Omental fat pad (tissue), 4 donors: Measurements from ENCODE around the gene TIGD1. TPM values are rescaled to one million over a fixed set of nuclear protein-coding genes. Genes with fewer than 3 reads are reported as not detected.

Source experiments
- ATAC-seq: fragments of 150-250 bp; one replicate; pipeline ENCODE4 v1.9.1; 2016; ENCODE audit warnings: mild to moderate bottlenecking, moderate library complexity; ENCODE audit not compliant: low FRiP score
- DNase-seq: peaks from one replicate; pipeline ENCODE4 v3.0.0-alpha.2; 2019; ENCODE audit warnings: low spot score
- total RNA-seq, 4 donors: library from RNA; depleted of rRNA; stranded (reverse); fragments of >200 nt; gene quantifications; one replicate each; pipeline ENCODE4 v1.1.0, GENCODE V29; 2016
- TF ChIP-seq, protein P1 (sequence below), 3 donors: fragments of 450-650 bp; IDR thresholded peaks; one replicate each; pipeline ENCODE4 v1.5.1; 2016 to 2017; ENCODE audit warnings: antibody characterized with exemption in 3 of 3, mild to moderate bottlenecking in 3 of 3, moderate library complexity in 2 of 3

TIGD1 gene
- total RNA-seq, 4 donors from 2014 or later, result 1.5 to 3.8 (median 2.4) TPM

DNA sequence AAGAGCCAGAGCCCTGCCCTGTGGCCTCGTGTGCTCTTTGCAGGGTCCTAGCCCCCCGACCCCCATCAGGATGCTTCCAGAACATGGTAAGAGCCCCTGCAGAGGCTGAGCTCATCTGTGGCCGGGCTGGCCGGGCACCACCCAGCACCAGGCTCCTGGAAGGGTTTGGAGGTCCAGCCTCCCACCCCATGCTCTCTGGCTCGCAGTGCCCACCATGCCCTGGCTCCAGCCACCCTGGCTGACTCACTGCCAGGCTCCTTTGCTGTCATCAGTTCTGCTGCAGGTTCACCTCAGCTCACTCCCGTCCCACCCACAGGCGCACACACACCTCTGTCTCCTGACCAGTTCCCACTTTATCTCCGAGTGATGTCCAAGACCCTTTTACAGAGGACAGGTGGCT is 37.7 kb upstream of the TIGD1 start:
- no peak for DNase-seq
- no peak for ATAC-seq
- TF ChIP-seq, protein P1, sequence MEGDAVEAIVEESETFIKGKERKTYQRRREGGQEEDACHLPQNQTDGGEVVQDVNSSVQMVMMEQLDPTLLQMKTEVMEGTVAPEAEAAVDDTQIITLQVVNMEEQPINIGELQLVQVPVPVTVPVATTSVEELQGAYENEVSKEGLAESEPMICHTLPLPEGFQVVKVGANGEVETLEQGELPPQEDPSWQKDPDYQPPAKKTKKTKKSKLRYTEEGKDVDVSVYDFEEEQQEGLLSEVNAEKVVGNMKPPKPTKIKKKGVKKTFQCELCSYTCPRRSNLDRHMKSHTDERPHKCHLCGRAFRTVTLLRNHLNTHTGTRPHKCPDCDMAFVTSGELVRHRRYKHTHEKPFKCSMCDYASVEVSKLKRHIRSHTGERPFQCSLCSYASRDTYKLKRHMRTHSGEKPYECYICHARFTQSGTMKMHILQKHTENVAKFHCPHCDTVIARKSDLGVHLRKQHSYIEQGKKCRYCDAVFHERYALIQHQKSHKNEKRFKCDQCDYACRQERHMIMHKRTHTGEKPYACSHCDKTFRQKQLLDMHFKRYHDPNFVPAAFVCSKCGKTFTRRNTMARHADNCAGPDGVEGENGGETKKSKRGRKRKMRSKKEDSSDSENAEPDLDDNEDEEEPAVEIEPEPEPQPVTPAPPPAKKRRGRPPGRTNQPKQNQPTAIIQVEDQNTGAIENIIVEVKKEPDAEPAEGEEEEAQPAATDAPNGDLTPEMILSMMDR (IDR thresholded peaks at IDR 0.05), result no peak

DNA sequence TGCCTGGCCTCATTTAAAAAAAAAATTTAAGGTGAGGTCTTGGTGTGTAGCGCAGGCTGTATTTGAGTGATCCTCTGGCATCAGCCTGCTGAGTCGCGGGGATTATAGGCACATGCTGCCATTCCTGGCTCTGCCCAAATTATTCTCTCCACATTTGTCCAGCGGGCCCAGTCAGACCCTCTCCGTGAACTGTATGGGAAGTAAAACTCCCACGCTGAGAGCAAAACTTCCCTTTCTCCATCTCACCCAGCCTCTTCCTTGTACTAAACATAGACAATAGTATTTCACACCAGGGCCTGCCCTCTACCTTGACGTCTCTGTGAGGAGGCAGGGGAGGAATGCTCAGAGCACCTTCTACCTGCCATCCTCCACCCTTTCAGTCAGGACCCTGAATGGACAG is 37.2 kb upstream of the TIGD1 start:
- TF ChIP-seq, protein P1 (IDR thresholded peaks at IDR 0.05), result no peak
- no peak for ATAC-seq
- no peak for DNase-seq

- TF ChIP-seq, protein P1 (IDR thresholded peaks at IDR 0.05), result no peak
- no peak for DNase-seq
- ATAC-seq, result no peak
Measured at GRCh38 chr2:232586943-232587505, 36.7 kb upstream of the TIGD1 start.

DNA sequence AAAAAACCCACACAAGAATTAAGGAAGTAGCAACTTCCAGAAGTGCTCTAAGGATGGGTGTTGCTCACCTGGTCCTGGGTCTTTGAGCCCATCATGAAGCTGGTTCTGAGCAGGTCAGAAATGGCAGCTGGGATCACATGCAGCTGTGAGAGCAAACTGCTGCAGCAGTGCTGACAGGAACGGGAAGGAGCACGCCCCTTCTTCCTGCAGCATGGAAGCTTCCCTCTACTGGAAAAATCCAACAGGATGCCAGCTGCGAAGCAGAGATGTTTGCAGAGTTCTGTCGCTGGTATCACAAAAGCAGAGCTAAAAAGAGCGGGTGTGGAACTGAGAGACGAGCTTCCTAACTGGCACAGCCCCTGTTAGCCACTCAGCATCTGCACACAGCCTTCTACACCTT is 33.9 kb upstream of the TIGD1 start:
- ATAC-seq (no peak), DNase-seq (no peak)
- TF ChIP-seq, protein P1 (IDR thresholded peaks at IDR 0.05), result no peak

DNA sequence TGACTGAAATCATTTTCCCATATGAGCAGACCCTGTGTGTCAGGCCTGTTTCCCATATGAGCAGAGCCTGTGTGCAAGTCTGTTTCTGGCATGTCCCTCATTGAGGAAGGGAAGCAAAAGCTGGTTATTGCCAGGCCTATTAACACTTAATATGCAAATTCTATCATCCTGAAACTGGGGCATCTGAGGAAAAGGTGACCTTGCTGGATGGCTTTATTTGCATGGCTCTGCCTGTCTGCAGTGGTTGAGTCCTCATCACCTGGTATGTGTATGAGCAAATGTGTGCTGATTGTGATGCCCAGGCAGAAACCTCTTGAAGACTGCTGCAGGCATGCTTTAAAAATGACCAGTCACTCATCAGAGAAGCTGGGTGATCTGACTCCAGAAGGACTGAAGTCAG is 31.4 kb upstream of the TIGD1 start:
- no peak for DNase-seq
- no peak for ATAC-seq
- TF ChIP-seq, protein P1 (IDR thresholded peaks at IDR 0.05), result no peak

DNA sequence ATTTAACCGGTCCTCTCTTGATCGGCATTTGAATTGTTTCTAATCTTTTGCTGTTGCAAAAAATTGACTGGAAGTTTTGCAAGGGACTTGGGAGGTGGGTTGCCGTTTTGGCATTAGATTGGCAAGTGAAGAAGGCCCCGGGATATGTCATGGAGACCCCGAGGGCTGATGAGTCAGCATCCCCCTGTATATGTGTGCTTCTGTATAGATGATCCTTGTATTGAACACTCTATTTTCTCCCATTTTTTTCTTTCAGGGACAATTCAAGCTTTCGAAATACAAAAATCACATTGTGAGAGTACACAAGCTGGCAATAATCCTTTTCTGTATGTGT is 30.3 kb upstream of the TIGD1 start:
- TF ChIP-seq, protein P1 (IDR thresholded peaks at IDR 0.05), result no peak
- no peak for ATAC-seq
- DNase-seq, result no peak

GRCh38 chr2:232578626-232579025 is 28.3 kb upstream of the TIGD1 start:
- ATAC-seq (no peak), DNase-seq (no peak)
- TF ChIP-seq, protein P1 (IDR thresholded peaks at IDR 0.05), result no peak
